ENCODE results near the gene AIRE. TPM values are rescaled to one million over a fixed set of nuclear protein-coding genes. Genes with fewer than 3 reads are reported as not detected.

Gene AIRE
- total and polyA plus RNA-seq, 8 donors: 0.18 to 0.87 TPM; not detected in 6

GRCh38 chr21:44332965-44333364 is 47.3 kb downstream of the AIRE start:
- peaks cover 7 to 70% (median 57%) of the 10 kb centered on the region in 4 donors for H3K36me3 ChIP-seq

GRCh38 chr21:44333509-44334328 is 48.0 kb downstream of the AIRE start:
- TF ChIP-seq POLR2A (IDR thresholded peaks at IDR 0.05) (no peak), CTCF (IDR thresholded peaks at IDR 0.05) (no peak), EP300 (IDR thresholded peaks at IDR 0.05) (no peak), POLR2AphosphoS5 (IDR thresholded peaks at IDR 0.05) (no peak)
- no peaks in the 10 kb centered on the region for H3K27me3 ChIP-seq
- H3K36me3 ChIP-seq: peaks cover 7 to 64% (median 56%) of the 10 kb centered on the region in 4 donors
- DNase-seq: no peak
- no peak overlapping the region for H3K27ac ChIP-seq
- peaks cover 5 to 13% (median 9%) of the 10 kb centered on the region in 4 donors for H3K4me1 ChIP-seq
- intact Hi-C loops (cut with DNase I; ENCODE audit: low total_unique reads): no loop called here
- H3K9me3 ChIP-seq: no peaks in the 10 kb centered on the region
- 74 to 89% (median 87%) methylated on average over 23 to 45 of the region's 45 CpGs for WGBS, 5 donors
- no peak overlapping the region for H3K4me3 ChIP-seq

More at GRCh38 chr21:44332965-44333364, 47.3 kb downstream of the AIRE start:
- DNase-seq: no peak
- Histone ChIP-seq H3K4me3 (no peak overlapping the region), H3K4me1 (peaks cover 1 to 7% (median 4%) of the 10 kb centered on the region in 4 donors), H3K9me3 (no peaks in the 10 kb centered on the region), H3K27ac (no peak overlapping the region), H3K27me3 (no peaks in the 10 kb centered on the region)
- intact Hi-C loops (cut with DNase I; ENCODE audit: low total_unique reads): no loop called here
- 94 to 96% (median 95%) methylated on average over 10 to 22 of the region's 22 CpGs for WGBS, 5 donors
- TF ChIP-seq POLR2A (IDR thresholded peaks at IDR 0.05) (no peak), POLR2AphosphoS5 (IDR thresholded peaks at IDR 0.05) (no peak), CTCF (IDR thresholded peaks at IDR 0.05) (no peak), EP300 (IDR thresholded peaks at IDR 0.05) (no peak)

- Histone ChIP-seq H3K27me3 (no peaks in the 10 kb centered on the region), H3K4me3 (no peak overlapping the region), H3K4me1 (peaks cover 6 to 13% (median 9%) of the 10 kb centered on the region in 4 donors), H3K27ac (no peak overlapping the region), H3K9me3 (no peaks in the 10 kb centered on the region), H3K36me3 (peaks cover 7 to 59% (median 56%) of the 10 kb centered on the region in 4 donors)
- intact Hi-C loops (cut with DNase I; ENCODE audit: low total_unique reads): no loop called here
- no peak for DNase-seq
- TF ChIP-seq CTCF (IDR thresholded peaks at IDR 0.05): no peak
- TF ChIP-seq POLR2AphosphoS5 (IDR thresholded peaks at IDR 0.05): no peak
- WGBS, 5 donors: 75 to 87% (median 85%) methylated on average over 7 to 26 of the region's 26 CpGs
Measured at GRCh38 chr21:44334329-44335030, 48.8 kb downstream of the AIRE start.

- H3K4me1 ChIP-seq: peaks cover 13 to 23% (median 19%) of the 10 kb centered on the region in 4 donors
- H3K4me3 ChIP-seq: no peak overlapping the region
- no peaks in the 10 kb centered on the region for H3K27me3 ChIP-seq
- DNase-seq: no peak
- 87 to 95% (median 95%) methylated on average over 18 to 23 of the region's 24 CpGs for WGBS, 5 donors
- TF ChIP-seq POLR2A (IDR thresholded peaks at IDR 0.05) (no peak), POLR2AphosphoS5 (IDR thresholded peaks at IDR 0.05) (no peak), EP300 (IDR thresholded peaks at IDR 0.05) (no peak), CTCF (IDR thresholded peaks at IDR 0.05) (no peak)
- H3K36me3 ChIP-seq: peaks cover 7 to 53% (median 51%) of the 10 kb centered on the region in 4 donors
- intact Hi-C loops (cut with DNase I; ENCODE audit: low total_unique reads): no loop called here
- H3K27ac ChIP-seq: no peak overlapping the region
- no peaks in the 10 kb centered on the region for H3K9me3 ChIP-seq
Measured at GRCh38 chr21:44335266-44336059, 49.8 kb downstream of the AIRE start.
